ENCODE results near the gene NFAT5.

DNA sequence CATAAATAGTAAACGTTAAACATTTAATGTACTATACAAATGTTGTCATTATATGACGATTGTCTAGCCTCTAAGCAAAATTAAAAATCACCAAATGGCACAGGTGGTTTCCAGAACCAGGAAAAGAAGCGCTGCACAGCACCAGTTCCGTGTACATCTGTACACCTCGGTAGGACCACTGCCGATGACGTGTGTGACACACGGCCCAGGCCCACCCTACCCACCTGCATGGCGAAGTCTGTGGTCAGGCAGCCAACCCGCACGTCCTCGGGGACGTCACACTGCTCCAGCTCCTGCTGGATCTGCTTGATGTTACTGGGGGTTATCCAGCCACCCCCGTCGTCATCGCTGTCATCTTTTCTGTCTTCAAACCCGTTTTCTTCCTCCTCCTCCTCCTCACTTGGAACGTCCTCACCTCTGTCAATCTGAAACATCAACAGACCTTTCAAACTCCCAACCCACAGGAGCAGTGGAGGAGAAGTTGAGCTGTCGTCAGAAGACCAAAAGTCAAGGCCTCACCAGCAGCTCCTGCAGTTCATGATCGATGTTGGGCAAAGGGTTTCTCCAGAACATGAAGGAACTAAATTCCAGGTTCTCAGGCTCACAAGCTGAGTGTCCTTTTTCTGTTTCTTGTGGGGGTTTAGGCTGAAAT is 183.1 kb downstream of the NFAT5 start:
- TF ChIP-seq, protein P1, sequence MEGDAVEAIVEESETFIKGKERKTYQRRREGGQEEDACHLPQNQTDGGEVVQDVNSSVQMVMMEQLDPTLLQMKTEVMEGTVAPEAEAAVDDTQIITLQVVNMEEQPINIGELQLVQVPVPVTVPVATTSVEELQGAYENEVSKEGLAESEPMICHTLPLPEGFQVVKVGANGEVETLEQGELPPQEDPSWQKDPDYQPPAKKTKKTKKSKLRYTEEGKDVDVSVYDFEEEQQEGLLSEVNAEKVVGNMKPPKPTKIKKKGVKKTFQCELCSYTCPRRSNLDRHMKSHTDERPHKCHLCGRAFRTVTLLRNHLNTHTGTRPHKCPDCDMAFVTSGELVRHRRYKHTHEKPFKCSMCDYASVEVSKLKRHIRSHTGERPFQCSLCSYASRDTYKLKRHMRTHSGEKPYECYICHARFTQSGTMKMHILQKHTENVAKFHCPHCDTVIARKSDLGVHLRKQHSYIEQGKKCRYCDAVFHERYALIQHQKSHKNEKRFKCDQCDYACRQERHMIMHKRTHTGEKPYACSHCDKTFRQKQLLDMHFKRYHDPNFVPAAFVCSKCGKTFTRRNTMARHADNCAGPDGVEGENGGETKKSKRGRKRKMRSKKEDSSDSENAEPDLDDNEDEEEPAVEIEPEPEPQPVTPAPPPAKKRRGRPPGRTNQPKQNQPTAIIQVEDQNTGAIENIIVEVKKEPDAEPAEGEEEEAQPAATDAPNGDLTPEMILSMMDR (IDR thresholded peaks at IDR 0.05; ENCODE audit: borderline replicate concordance, extremely low read depth, low read length, poor library complexity, severe bottlenecking) = no peak
- no peak for TF ChIP-seq EZH2 (IDR thresholded peaks at IDR 0.05; ENCODE audit: borderline replicate concordance, low read depth, low read length, severe bottlenecking)

Measured in DND-41 (cell line).